AG09309 (cell line): ENCODE data around the gene HSP90AA1.
"Not testable (repeated sequence)": the region's sequence is repeated elsewhere in the genome, so short reads cannot be mapped to it uniquely, and the experiment has no call there.

ENCODE experiments used
- DNase-seq: peaks from one replicate; pipeline ENCODE4 v3.0.0-alpha.2; 2010; ENCODE audit warnings: low read depth
- H3K4me3 ChIP-seq: 2 replicates; pipeline ENCODE4 v1.5.1; 2011; ENCODE audit warnings: mild to moderate bottlenecking, low read depth, low read length, moderate library complexity; ENCODE audit not compliant: control insufficient read depth
- CTCF ChIP-seq: IDR thresholded peaks from 2 replicates; pipeline ENCODE4 v1.5.1; 2011; ENCODE audit warnings: mild to moderate bottlenecking, low read depth, low read length, inconsistent platforms; ENCODE audit not compliant: insufficient read depth, control insufficient read depth; ENCODE audit errors: missing control alignments

The HSP90AA1 gene

GRCh38 chr14:102066041-102066451 lies 20.8 kb downstream of the HSP90AA1 start:
- no peak overlapping the region for H3K4me3 ChIP-seq
- TF ChIP-seq CTCF = no peak
- no peak for DNase-seq

GRCh38 chr14:102064590-102064989 lies 22.3 kb downstream of the HSP90AA1 start:
- DNase-seq, H3K4me3 ChIP-seq: not testable (repeated sequence)

- H3K4me3 ChIP-seq = no peak overlapping the region
- no peak for TF ChIP-seq CTCF
- DNase-seq = no peak
Observed at GRCh38 chr14:102063808-102064429, 22.9 kb downstream of the HSP90AA1 start.

- no peak overlapping the region for H3K4me3 ChIP-seq
- peak; percentile 63 for TF ChIP-seq CTCF
- peak; percentile 69 for DNase-seq
Observed at GRCh38 chr14:102063109-102063807, 23.6 kb downstream of the HSP90AA1 start.

GRCh38 chr14:102058961-102059360 lies 27.9 kb downstream of the HSP90AA1 start:
- no peak for TF ChIP-seq CTCF
- no peak overlapping the region for H3K4me3 ChIP-seq
- no peak for DNase-seq

- no peak for DNase-seq
Observed at GRCh38 chr14:102058146-102058545, 28.7 kb downstream of the HSP90AA1 start.

More at GRCh38 chr14:102058146-102058545, 28.7 kb downstream of the HSP90AA1 start:
- TF ChIP-seq CTCF = no peak
- no peak overlapping the region for H3K4me3 ChIP-seq
